DND-41 (cell line): ENCODE results near the gene STMND1.

ENCODE experiments used
- ATAC-seq: fragments of 200-7000 bp; cut with Tn5 transposase; 3 replicates; pipeline ENCODE4 v1.9.1; 2021; ENCODE audit warnings: low read depth; ENCODE audit not compliant: insufficient read depth
- DNase-seq: peaks from one replicate; pipeline ENCODE4 v3.0.0-alpha.2; 2020
- H2AFZ ChIP-seq: 2 replicates; pipeline ENCODE4 v1.6.0; 2012; ENCODE audit warnings: low read depth, low read length
- H3K27ac ChIP-seq: 2 replicates; pipeline ENCODE4 v1.5.1; 2012; ENCODE audit warnings: low read length, inconsistent platforms
- H3K27me3 ChIP-seq: fragments of 200-600 bp; sonication (generic); 2 replicates; pipeline ENCODE4 v1.6.0; 2012; ENCODE audit warnings: low read length, mild to moderate bottlenecking, inconsistent platforms; ENCODE audit not compliant: insufficient read depth, poor library complexity
- H3K36me3 ChIP-seq: 2 replicates; pipeline ENCODE4 v1.5.1; 2012; ENCODE audit warnings: low read length, inconsistent platforms; ENCODE audit not compliant: insufficient read depth
- H3K4me1 ChIP-seq: 2 replicates; pipeline ENCODE4 v1.5.1; 2012; ENCODE audit warnings: mild to moderate bottlenecking, low read length; ENCODE audit not compliant: insufficient read depth
- H3K4me2 ChIP-seq: 2 replicates; pipeline ENCODE4 v1.6.0; 2012; ENCODE audit warnings: mild to moderate bottlenecking, moderate library complexity, low read length, inconsistent platforms; ENCODE audit not compliant: insufficient read depth
- H3K4me3 ChIP-seq, 2 experiments: fragments of 200-600 bp in 1 of 2; shearing (Covaris generic) in 1 of 2; 2 replicates each; pipeline ENCODE4 v1.5.1; 2012 to 2016; ENCODE audit warnings: inconsistent platforms in 2 of 2, low read length in 2 of 2, mild to moderate bottlenecking in 2 of 2, low read depth in 1 of 2, moderate library complexity in 1 of 2
- H3K79me2 ChIP-seq: 2 replicates; pipeline ENCODE4 v1.6.0; 2012; ENCODE audit warnings: low read length, inconsistent platforms; ENCODE audit not compliant: insufficient read depth
- H3K9ac ChIP-seq: 2 replicates; pipeline ENCODE4 v1.6.0; 2012; ENCODE audit warnings: low read depth, mild to moderate bottlenecking, inconsistent platforms, low read length, moderate library complexity
- H3K9me3 ChIP-seq: 2 replicates; pipeline ENCODE4 v1.5.1; 2012; ENCODE audit warnings: low read length, moderate library complexity, mild to moderate bottlenecking, inconsistent platforms; ENCODE audit not compliant: insufficient read depth, severe bottlenecking
- H4K20me1 ChIP-seq: 2 replicates; pipeline ENCODE4 v1.6.0; 2012; ENCODE audit warnings: low read length; ENCODE audit not compliant: insufficient read depth
- CTCF ChIP-seq: IDR thresholded peaks from 2 replicates; pipeline ENCODE4 v1.5.1; 2012; ENCODE audit warnings: borderline replicate concordance, low read length, moderate library complexity, mild to moderate bottlenecking; ENCODE audit not compliant: poor library complexity, severe bottlenecking; ENCODE audit errors: extremely low read depth
- EZH2 ChIP-seq: IDR thresholded peaks from 3 replicates; pipeline ENCODE4 v1.6.1; 2012; ENCODE audit warnings: borderline replicate concordance, low read depth, mild to moderate bottlenecking, moderate library complexity, low read length, inconsistent platforms; ENCODE audit not compliant: severe bottlenecking

STMND1 gene

GRCh38 chr6:17138033-17138432 lies 36.2 kb downstream of the STMND1 start:
- no peaks in the 10 kb centered on the region for H3K27me3 ChIP-seq
- H3K4me1 ChIP-seq: no peaks in the 10 kb centered on the region
- TF ChIP-seq EZH2 (no peak), CTCF (no peak)
- no peak overlapping the region for H3K4me2 ChIP-seq
- no peaks in the 10 kb centered on the region for H4K20me1 ChIP-seq
- H3K4me3 ChIP-seq: no peak overlapping the region
- no peak overlapping the region for H3K9ac ChIP-seq
- H3K79me2 ChIP-seq: no peaks in the 10 kb centered on the region
- H3K9me3 ChIP-seq: peaks cover 2% of the 10 kb centered on the region
- no peaks in the 10 kb centered on the region for H3K36me3 ChIP-seq
- H3K27ac ChIP-seq: no peak overlapping the region
- no peak for DNase-seq
- no peak overlapping the region for H2AFZ ChIP-seq
- ATAC-seq: no peak

- H4K20me1 ChIP-seq: no peaks in the 10 kb centered on the region
- ATAC-seq (no peak), DNase-seq (no peak)
- H2AFZ ChIP-seq: no peak overlapping the region
- H3K36me3 ChIP-seq: no peaks in the 10 kb centered on the region
- H3K27me3 ChIP-seq: no peaks in the 10 kb centered on the region
- H3K9ac ChIP-seq: no peak overlapping the region
- no peaks in the 10 kb centered on the region for H3K79me2 ChIP-seq
- no peak for TF ChIP-seq EZH2
- no peak for TF ChIP-seq CTCF
- no peak overlapping the region for H3K4me2 ChIP-seq
- no peaks in the 10 kb centered on the region for H3K4me1 ChIP-seq
- H3K9me3 ChIP-seq: no peaks in the 10 kb centered on the region
- no peak overlapping the region for H3K4me3 ChIP-seq
- no peak overlapping the region for H3K27ac ChIP-seq
Observed at GRCh38 chr6:17144016-17144415, 42.2 kb downstream of the STMND1 start.

- H4K20me1 ChIP-seq: no peaks in the 10 kb centered on the region
- ATAC-seq (no peak), DNase-seq (no peak)
- H3K9me3 ChIP-seq: peaks cover 15% of the 10 kb centered on the region
- no peaks in the 10 kb centered on the region for H3K4me1 ChIP-seq
- no peak overlapping the region for H3K9ac ChIP-seq
- H3K4me3 ChIP-seq: no peak overlapping the region
- no peak overlapping the region for H2AFZ ChIP-seq
- no peaks in the 10 kb centered on the region for H3K36me3 ChIP-seq
- H3K4me2 ChIP-seq: no peak overlapping the region
- TF ChIP-seq EZH2 (no peak), CTCF (no peak)
- H3K79me2 ChIP-seq: no peaks in the 10 kb centered on the region
- H3K27me3 ChIP-seq: no peaks in the 10 kb centered on the region
- no peak overlapping the region for H3K27ac ChIP-seq
Observed at GRCh38 chr6:17149571-17149970, 47.7 kb downstream of the STMND1 start.

- Histone ChIP-seq H4K20me1 (no peaks in the 10 kb centered on the region), H3K9me3 (peaks cover 15% of the 10 kb centered on the region), H3K4me2 (no peak overlapping the region), H2AFZ (no peak overlapping the region), H3K79me2 (no peaks in the 10 kb centered on the region), H3K4me1 (no peaks in the 10 kb centered on the region), H3K9ac (no peak overlapping the region), H3K36me3 (no peaks in the 10 kb centered on the region), H3K4me3 (no peak overlapping the region), H3K27ac (no peak overlapping the region), H3K27me3 (no peaks in the 10 kb centered on the region)
- TF ChIP-seq EZH2 (no peak), CTCF (no peak)
- no peak for ATAC-seq
- DNase-seq: no peak
Observed at GRCh38 chr6:17150096-17150495, 48.2 kb downstream of the STMND1 start.
